ENCODE results near the gene C3orf49.

GRCh38 chr3:63862804-63863149 lies 43.7 kb downstream of the C3orf49 start:
- TF ChIP-seq SP1 (CRISPR knock-in tag; IDR thresholded peaks at IDR 0.05) (no peak), MYC (IDR thresholded peaks at IDR 0.05; ENCODE audit: low read depth, low read length) (no peak), MYC (CRISPR knock-in tag; IDR thresholded peaks at IDR 0.05; ENCODE audit: borderline replicate concordance, low read depth) (no peak), CTCF (IDR thresholded peaks at IDR 0.05 in 2 of 3, conservative IDR thresholded peaks at IDR 0.05 in 1 of 3; ENCODE audit: insufficient read depth in 2 of 3, low read depth in 1 of 3, low read length in 3 of 3) (no peak), CBX1 (IDR thresholded peaks at IDR 0.05; ENCODE audit: low read depth) (no peak), ZKSCAN8 (CRISPR knock-in tag; IDR thresholded peaks at IDR 0.05) (no peak), ETS1 (conservative IDR thresholded peaks at IDR 0.05; ENCODE audit: control insufficient read depth, low read depth, low read length) (no peak), CHD4 (IDR thresholded peaks at IDR 0.05; ENCODE audit: insufficient read depth, insufficient replicate concordance, low read depth, low read length, poor library complexity, severe bottlenecking) (no peak), NRF1 (conservative IDR thresholded peaks at IDR 0.05 in 1 of 2, IDR thresholded peaks at IDR 0.05 in 1 of 2) (no peak), EHMT2 (IDR thresholded peaks at IDR 0.05) (no peak), ZNF561 (CRISPR knock-in tag; conservative IDR thresholded peaks at IDR 0.05) (no peak), ZNF589 (CRISPR knock-in tag; IDR thresholded peaks at IDR 0.05; ENCODE audit: low read depth) (no peak), PATZ1 (CRISPR knock-in tag; IDR thresholded peaks at IDR 0.05; ENCODE audit: borderline replicate concordance) (no peak)

All from K562 (cell line).